Esophagus muscularis mucosa (tissue), 4 donors: ENCODE results near the gene RHOBTB3. TPM values are rescaled to one million over a fixed set of nuclear protein-coding genes. Genes with fewer than 3 reads are reported as not detected.
A peak's percentile ranks its signal among the peaks of the same experiment; 100 is the strongest.

Experiments used
- DNase-seq: peaks from one replicate; pipeline ENCODE4 v3.0.0-alpha.2; 2017; ENCODE audit errors: extremely low spot score
- H3K27ac ChIP-seq, 4 donors: fragments of 200-600 bp; sonication (generic); replicated peaks in 1 of 4; 1 replicate in 3 of 4; 2 replicates in 1 of 4; pipeline ENCODE4 v1.5.1; 2016 to 2019; ENCODE audit warnings: mild to moderate bottlenecking in 1 of 4
- H3K27me3 ChIP-seq, 4 donors: fragments of 200-600 bp; sonication (generic); one replicate each; pipeline versions ENCODE4 v1.5.1 to v1.6.0; 2016 to 2019
- H3K36me3 ChIP-seq, 4 donors: fragments of 200-600 bp; sonication (generic); one replicate each; pipeline ENCODE4 v1.5.1; 2016 to 2019
- H3K4me1 ChIP-seq, 4 donors: fragments of 200-600 bp; sonication (generic); one replicate each; pipeline ENCODE4 v1.5.1; 2016 to 2019
- H3K4me3 ChIP-seq, 4 donors: fragments of 200-600 bp; sonication (generic); 1 replicate in 2 of 4; 2 replicates in 2 of 4; pipeline ENCODE4 v1.5.1; 2016 to 2019; ENCODE audit warnings: mild to moderate bottlenecking in 4 of 4, moderate library complexity in 1 of 4
- H3K9me3 ChIP-seq, 4 donors: fragments of 200-600 bp; sonication (generic); 1 replicate in 3 of 4; 2 replicates in 1 of 4; pipeline ENCODE4 v1.5.1; 2016 to 2019
- CTCF ChIP-seq, 3 experiments: fragments of 200-600 bp in 2 of 3; fragments of 450-650 bp in 1 of 3; sonication (generic) in 2 of 3; IDR thresholded peaks; one replicate each; pipeline ENCODE4 v1.5.1; 2017 to 2019; ENCODE audit warnings: antibody characterized with exemption in 3 of 3, mild to moderate bottlenecking in 2 of 3, moderate library complexity in 1 of 3
- EP300 ChIP-seq: sonication (generic); formaldehyde crosslinking; IDR thresholded peaks from one replicate; pipeline ENCODE4 v1.6.1; 2017; ENCODE audit warnings: antibody characterized with exemption
- POLR2A ChIP-seq: fragments of 450-650 bp; IDR thresholded peaks from one replicate; pipeline ENCODE4 v1.6.1; 2017; ENCODE audit warnings: antibody characterized with exemption, moderate library complexity, mild to moderate bottlenecking, low read depth
- POLR2AphosphoS5 ChIP-seq, 2 donors: sonication (generic); formaldehyde crosslinking; IDR thresholded peaks; one replicate each; pipeline ENCODE4 v1.6.1; 2017; ENCODE audit warnings: antibody characterized with exemption in 2 of 2
- WGBS: methylation state at CpG from one replicate; pipeline ENCODE4 v1.1.5; 2018; 5-methylcytosine and 5-hydroxymethylcytosine counted together
- intact Hi-C: fragments of 100-400 bp; cut with DNase I; formaldehyde crosslinking; loops from one replicate; pipeline ENCODE4 v1.15.1; 2023
- total RNA-seq, 4 donors: library from RNA; depleted of rRNA; stranded (reverse); fragments of >200 nt; gene quantifications; one replicate each; pipeline versions ENCODE4 v1.1.0 to v1.2.1, GENCODE V29; 2016

Gene RHOBTB3
- total RNA-seq, 4 donors from 2014 or later: 72.9 to 165 (median 89.2) TPM

GRCh38 chr5:95728494-95729114 is 2.5 kb upstream of the RHOBTB3 start:
- peaks cover 20 to 65% (median 49%) of the 10 kb centered on the region in 4 donors for H3K4me1 ChIP-seq
- no peak for DNase-seq
- TF ChIP-seq CTCF (IDR thresholded peaks at IDR 0.05) (no peak), POLR2A (no peak), POLR2AphosphoS5 (IDR thresholded peaks at IDR 0.05) (no peak)
- H3K27me3 ChIP-seq: no peaks in the 10 kb centered on the region
- intact Hi-C loops: no loop called here
- 88% methylated on average over 3 of the region's 3 CpGs for WGBS
- H3K36me3 ChIP-seq: no peaks in the 10 kb centered on the region
- no peak overlapping the region for H3K4me3 ChIP-seq
- no peaks in the 10 kb centered on the region for H3K9me3 ChIP-seq
- H3K27ac ChIP-seq: peak overlapping the region; percentile 15 to 48 (median 34)

DNA sequence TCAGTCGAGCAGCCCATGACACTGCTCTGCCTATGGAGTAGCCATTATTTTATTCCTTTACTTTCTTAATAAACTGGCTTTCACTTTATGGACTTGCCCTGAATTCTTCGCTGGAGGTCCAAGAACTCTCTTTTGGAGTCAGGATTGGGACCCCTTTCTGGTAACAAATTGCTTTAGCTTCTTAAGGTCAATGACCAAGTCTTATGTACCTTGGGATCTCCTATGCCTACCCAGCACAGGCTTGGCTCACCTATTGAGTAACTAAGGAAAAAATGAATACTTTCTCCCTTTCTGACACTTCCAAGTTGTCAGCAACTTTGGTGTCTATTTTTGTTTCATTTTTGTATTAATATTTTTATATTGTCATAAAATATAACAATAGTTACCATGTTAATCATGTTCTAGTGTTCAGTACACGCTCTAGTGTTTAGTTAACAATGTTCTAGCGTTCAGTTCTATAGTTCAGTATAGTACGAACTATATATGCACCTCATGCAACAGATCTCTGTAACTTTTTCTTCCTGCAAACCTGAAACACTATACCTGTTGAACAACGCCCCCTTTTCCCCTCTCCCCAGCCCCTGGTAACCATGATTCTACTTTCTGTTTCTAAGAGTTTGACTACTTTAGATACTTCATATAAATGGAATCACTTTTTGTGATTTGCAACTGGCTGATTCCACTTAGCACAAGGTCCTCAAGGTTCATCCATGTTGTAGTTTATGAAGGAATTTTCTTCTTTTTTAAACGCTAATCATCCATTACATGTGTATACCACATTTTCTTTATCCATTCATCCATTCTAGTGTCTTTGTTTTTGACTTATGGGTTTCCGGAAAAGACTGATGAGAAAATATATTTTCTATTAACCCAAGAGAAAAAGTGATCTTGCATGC is 1.8 kb upstream of the RHOBTB3 start:
- Histone ChIP-seq H3K36me3 (no peaks in the 10 kb centered on the region), H3K9me3 (no peaks in the 10 kb centered on the region), H3K27ac (peak overlapping the region; percentile 48 to 99 (median 94)), H3K4me1 (peaks cover 20 to 73% (median 56%) of the 10 kb centered on the region in 4 donors), H3K27me3 (no peaks in the 10 kb centered on the region), H3K4me3 (no peak overlapping the region)
- TF ChIP-seq POLR2AphosphoS5 (IDR thresholded peaks at IDR 0.05) (no peak), EP300 (no peak)
- no peak for DNase-seq
- intact Hi-C loops: loop anchor here (2.0 to 5.0 kb wide), 2 partner anchors 63 to 82 kb away; partner anchors contain the start of gene RFESD
- 94% methylated on average over 8 of the region's 8 CpGs for WGBS

DNA sequence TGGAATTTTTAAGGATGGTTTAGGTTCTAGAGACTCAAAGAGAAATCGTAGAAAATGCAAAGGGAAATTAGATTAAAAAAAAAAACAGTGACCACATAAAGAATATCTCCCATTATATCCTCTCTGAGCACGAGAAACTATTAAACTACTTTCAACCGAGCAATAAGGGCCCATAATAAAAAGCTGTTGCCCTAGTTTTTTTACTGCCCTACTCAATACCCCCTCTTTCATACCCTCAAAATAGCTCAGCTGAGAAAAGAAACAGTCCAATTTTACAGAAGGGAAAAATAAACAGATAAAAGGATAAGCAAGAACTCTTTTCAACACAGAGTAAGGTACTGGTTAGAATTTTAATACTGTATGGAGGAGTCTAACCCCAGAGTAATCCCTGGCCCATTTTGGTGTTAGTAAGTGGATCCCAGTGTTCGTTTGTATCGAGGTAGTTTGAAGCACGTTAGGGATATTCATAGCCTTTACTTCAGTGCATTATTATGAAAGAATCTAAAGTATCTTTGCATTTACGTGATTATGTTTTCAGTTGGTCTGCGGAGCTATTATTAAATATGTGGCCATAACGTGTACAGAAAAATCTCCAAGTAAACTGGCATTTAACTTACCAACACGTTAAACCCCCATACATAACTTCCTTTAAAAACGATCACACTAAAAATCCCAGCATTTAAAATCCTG is 980 bp upstream of the RHOBTB3 start:
- intact Hi-C loops: loop anchor here (2.0 to 5.0 kb wide), 2 partner anchors 63 to 83 kb away; partner anchors contain the start of gene RFESD
- Histone ChIP-seq H3K9me3 (no peaks in the 10 kb centered on the region), H3K4me3 (peak overlapping the region; percentile 72 to 92 (median 76)), H3K27ac (peak overlapping the region; percentile 93 to 99 (median 96)), H3K36me3 (no peaks in the 10 kb centered on the region), H3K4me1 (peaks cover 28 to 78% (median 64%) of the 10 kb centered on the region in 4 donors), H3K27me3 (no peaks in the 10 kb centered on the region)
- 33% methylated on average over 11 of the region's 11 CpGs for WGBS
- TF ChIP-seq POLR2A (no peak), POLR2AphosphoS5 (IDR thresholded peaks at IDR 0.05) (no peak), EP300 (no peak), CTCF (IDR thresholded peaks at IDR 0.05) (no peak)
- no peak for DNase-seq

GRCh38 chr5:95731571-95732554 is 727 bp downstream of the RHOBTB3 start:
- H3K27ac ChIP-seq: peak overlapping the region; percentile 93 to 99 (median 96)
- no peak for DNase-seq
- intact Hi-C loops: loop anchor here (2.0 to 5.0 kb wide), 2 partner anchors 65 to 85 kb away; partner anchors contain the start of gene RFESD
- peaks cover 45 to 81% (median 71%) of the 10 kb centered on the region in 4 donors for H3K4me1 ChIP-seq
- peaks cover 0 to 1% (median 0%) of the 10 kb centered on the region in 4 donors for H3K36me3 ChIP-seq
- no peaks in the 10 kb centered on the region for H3K9me3 ChIP-seq
- H3K27me3 ChIP-seq: no peaks in the 10 kb centered on the region
- TF ChIP-seq POLR2AphosphoS5 (IDR thresholded peaks at IDR 0.05) (peak in 1 of 2 donors; percentile 49), CTCF (IDR thresholded peaks at IDR 0.05) (no peak), EP300 (no peak), POLR2A (no peak)
- peak overlapping the region; percentile 72 to 92 (median 76) for H3K4me3 ChIP-seq
- 5% methylated on average over 11 of the region's 64 CpGs for WGBS
